ENCODE measurements around the gene GAS2L1.
"Not testable (repeated sequence)": the region's sequence is repeated elsewhere in the genome, so short reads cannot be mapped to it uniquely, and the experiment has no call there.

GAS2L1 gene

DNA sequence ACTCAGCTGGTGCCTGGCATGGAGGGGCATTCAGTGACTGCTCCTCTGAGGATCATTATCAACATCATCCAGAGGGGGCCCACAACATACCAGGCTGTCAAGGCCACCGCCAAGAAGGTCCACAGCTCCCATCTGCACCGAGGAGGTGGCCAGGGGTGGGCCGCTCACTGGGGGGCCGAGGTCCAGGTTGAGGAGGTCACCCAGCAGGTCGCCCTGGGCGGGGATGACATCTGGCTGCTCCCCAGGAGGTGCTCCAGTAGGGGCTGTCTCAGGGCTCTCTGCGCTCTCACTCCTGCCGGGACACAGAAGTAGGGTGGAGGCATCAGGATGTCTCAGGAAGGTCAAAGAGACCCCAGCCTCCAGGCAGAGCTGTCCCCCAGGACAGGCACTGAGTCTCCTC lies 34.1 kb downstream of the GAS2L1 start:
- in situ Hi-C loops (cut with MboI; ENCODE audit: low sequenced_read_pairs): no loop called here

DNA sequence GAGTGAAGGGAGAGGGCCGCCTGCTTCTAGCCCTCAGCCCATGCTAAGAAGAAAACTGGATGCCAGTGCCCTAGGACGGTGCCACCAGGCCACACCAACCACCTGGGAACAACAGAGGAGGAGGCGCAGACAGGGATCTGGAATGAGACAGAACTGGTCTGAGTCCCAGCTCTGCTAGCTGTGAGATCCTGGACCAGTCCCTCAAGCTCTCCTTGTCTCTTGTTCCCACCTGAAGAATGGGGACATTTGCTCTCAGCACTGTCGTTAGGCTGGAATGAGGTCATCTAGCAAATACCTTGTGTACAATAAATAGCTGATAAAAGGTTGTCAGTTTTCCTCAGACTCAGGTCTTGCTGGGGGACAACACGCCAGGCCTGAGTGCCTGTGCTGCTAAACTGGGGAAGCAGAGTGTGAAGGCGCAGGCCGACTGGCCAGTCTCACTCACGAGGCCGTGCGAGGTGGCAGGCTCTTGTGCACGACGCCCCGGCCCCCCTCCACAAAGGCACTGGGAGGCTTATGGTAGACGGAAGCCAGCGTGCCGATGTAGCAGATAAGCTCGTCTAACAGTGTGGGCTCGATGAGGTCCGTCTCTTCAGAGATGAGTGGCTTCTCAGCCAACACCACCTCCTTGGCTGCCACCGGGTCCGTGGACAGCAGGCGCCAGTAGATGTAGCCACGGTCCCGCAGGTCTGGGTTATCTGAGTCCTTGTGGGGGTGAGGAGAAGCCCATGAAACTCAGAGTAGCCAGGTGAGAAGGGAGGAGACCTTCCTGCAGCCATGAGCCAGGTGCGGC lies 34.8 kb downstream of the GAS2L1 start:
- in situ Hi-C loops (cut with MboI; ENCODE audit: low sequenced_read_pairs): no loop called here

DNA sequence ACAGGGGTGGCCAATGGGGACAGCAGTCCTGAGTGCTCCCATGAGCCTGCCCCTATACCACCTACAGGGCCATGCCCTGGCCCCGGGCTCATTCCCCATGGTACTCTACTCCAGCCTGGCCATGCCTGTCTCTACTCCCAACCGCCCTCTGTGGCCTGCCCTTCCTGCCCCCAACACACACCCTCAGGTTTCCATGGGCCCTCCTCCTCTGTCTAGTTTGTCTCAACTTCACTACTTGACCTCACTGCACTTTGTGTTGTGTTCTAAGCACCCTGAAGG lies 35.3 kb downstream of the GAS2L1 start:
- in situ Hi-C loops (cut with MboI; ENCODE audit: low sequenced_read_pairs): no loop called here

DNA sequence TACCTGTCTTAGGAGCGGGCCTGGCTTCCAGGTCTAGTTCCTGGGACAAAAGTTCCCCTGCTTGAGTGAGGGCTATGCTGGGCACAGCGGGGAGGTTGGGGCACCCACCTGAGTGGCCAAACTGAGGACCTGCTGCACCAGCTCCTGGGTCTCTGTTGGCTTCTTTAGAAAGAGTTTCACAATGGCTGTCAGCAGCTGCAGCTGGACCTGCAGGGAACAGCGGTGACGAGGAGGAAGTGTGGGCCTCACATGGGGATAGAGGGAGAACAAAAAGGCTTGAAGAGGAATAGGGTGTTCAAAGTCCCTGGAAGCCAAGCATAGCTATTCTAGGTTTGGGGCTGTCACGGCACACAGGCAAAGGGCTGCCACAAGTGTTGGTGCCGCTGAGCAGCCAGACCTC lies 35.7 kb downstream of the GAS2L1 start:
- in situ Hi-C loops (cut with MboI; ENCODE audit: low sequenced_read_pairs): no loop called here

DNA sequence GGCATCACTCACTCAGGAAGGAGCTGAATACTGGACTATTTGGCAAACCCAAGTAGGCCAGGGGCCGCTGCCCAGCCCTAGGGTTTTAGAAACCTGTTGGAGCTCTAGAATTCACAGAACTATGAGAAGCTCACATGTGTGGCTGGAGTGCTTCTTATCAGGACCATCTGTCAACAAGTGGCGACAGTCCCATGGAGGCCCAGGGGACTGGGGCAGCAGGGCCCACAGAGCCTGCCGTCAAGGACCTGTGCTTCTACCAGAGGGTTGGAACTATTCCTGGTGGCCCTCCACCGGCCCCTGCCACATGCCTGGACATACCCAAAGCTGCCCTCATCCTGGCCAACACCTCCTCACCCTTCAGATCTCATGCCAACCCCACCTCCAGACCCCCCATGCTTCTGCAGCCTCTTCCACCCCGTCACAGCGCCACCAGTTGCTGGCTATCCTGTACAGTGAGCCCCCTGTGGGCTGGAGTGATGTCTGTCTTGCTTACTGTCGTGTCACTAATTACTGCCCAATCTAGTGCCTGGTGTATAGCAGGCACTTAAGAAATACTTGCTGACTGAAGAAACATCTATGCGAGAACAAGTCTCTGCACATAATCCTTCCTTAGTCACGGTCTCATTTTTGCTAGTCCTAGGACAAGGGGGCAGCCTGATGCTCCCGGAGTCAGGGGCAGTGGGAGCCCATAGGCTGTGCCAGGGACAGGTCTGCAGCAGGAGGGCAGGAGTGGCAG lies 36.3 kb downstream of the GAS2L1 start:
- in situ Hi-C loops (cut with MboI; ENCODE audit: low sequenced_read_pairs): no loop called here

DNA sequence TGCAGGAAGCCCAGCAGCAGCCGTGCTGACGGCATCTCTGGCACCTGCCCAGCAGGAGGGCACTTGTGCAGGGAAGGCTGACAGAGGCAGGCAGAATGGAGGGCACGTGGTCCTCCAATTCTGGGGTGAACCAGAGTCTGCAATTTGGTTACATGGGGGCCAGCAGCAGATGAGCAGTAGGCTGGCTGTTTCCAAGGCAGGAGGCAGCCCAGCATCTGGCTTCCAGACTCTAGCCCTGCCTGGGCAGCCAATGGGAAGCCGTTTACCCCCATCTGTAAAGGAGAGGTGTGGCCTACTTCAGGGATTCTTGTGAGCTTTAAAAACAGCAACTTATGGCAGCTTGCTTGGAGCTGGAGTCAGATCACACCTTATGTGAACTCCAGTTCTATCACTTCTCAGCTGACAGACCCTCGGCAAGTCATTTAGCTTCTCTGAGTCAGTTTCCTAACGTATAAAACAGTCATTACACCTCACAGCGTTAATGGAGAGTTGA lies 36.9 kb downstream of the GAS2L1 start:
- in situ Hi-C loops (cut with MboI; ENCODE audit: low sequenced_read_pairs): no loop called here

DNA sequence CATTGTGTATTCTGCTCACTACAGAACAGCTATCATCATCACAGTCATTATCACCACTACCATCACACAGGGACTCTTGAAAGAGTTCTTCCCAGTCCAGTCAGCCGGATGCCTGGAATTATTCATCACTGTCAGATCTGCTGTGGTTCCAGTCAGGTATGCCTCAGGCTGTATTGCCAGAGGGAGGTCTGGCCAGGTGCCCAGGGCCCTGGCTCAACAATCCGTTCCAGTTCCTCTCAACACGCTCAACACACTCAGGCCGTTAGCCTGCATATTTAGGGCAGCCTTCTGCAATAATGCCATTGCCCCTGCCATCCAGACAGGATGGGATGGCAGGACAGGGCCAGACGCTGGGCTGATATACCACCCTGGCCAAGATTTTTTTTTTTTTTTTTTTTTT lies 37.7 kb downstream of the GAS2L1 start:
- in situ Hi-C loops (cut with MboI; ENCODE audit: low sequenced_read_pairs): no loop called here

DNA sequence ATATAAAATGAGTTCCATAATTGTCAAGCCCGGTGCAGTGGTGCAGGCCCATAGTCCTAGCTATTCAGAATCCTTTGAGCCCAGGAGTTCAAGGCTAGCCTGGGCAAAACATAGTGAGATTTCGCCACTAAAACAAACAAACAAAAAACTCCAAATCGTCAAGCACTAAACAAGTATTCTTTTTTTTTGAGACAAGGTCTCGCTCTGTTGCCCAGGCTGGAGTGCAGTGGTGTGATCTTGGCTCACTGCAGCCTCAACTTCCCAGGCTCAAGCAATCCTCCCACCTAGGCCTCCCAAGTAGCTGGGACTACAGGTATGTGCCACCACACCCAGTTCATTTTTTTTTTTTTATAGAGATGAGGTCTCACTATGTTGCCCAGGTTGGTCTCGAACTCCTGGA lies 38.4 kb downstream of the GAS2L1 start:
- in situ Hi-C loops (cut with MboI; ENCODE audit: low sequenced_read_pairs): not testable (repeated sequence)

DNA sequence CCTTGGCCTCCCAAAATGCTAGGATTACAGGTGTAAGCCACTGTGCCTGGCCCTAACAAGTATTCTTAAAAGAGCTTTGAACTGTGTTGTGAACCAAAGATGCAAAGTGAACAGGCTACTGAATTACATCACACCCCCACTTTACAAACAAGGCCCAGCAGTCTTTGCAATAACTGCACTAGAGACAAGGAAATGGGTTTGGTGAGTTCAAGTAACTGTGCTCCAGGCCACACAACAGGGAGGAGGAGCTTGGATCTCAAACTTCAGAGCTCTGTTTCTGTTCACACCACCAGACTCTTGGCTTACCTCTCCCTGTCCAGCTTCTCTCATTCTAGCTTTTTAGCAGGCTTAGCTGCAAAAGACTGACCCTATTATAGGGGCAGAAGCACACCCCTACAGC lies 39.5 kb downstream of the GAS2L1 start:
- in situ Hi-C loops (cut with MboI; ENCODE audit: low sequenced_read_pairs): no loop called here

DNA sequence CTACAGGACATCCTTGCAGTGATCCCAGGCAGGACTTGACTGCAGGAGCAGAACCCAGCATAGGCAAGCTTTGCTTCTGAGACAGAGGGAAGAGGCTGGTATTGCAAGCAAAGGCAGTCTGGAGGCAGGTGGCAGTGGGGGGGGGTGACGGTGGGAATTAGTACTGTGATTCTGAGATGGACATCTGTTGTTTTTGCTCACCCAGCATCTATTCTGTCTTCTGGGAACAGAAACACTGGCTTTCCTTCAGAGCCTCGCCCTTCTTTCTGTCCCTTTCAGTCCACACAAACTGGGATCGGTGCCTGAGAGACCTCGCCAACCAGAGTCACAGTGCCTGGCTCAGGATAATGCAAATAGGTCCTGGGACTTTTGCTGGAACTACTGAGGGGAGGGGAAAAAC lies 40.2 kb downstream of the GAS2L1 start:
- in situ Hi-C loops (cut with MboI; ENCODE audit: low sequenced_read_pairs): no loop called here

DNA sequence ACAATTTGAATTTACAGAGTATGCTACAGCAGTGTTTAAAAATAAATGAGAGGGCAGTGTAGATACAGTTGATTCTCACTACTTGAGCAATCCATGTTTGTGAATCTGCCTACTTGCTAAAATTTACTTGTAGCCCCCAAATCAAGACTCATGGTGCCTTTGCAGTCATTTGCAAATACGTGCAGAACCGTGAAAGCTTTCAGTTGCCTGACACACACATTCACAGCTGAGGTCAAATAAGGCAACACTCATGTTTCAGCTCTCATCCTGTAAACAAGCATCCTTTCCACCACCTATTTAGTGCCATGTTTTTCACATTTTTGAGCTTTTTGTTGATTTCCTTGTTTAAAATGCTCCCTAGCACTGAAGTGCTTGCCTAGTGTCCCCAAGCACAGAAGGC lies 41.6 kb downstream of the GAS2L1 start:
- in situ Hi-C loops (cut with MboI; ENCODE audit: low sequenced_read_pairs): no loop called here

DNA sequence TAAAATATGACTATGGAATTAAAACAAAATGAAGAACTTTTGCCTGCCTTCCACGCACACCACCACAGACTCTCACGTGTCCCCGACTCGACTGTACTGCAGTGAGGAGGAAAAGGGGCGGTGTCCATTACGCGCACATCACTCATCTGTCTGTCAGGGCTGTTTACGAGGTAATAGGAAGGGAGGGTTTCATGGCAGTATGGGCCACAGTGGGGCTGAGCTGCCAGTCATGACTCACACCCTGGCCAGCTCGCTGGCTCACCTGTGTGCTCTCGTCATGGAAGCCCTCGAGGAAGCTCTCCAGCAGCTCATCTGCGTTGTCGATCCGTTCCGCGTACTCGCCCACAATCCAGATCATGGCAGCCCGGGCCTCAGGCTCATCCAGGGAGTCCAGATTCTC lies 42.5 kb downstream of the GAS2L1 start:
- in situ Hi-C loops (cut with MboI; ENCODE audit: low sequenced_read_pairs): no loop called here

DNA sequence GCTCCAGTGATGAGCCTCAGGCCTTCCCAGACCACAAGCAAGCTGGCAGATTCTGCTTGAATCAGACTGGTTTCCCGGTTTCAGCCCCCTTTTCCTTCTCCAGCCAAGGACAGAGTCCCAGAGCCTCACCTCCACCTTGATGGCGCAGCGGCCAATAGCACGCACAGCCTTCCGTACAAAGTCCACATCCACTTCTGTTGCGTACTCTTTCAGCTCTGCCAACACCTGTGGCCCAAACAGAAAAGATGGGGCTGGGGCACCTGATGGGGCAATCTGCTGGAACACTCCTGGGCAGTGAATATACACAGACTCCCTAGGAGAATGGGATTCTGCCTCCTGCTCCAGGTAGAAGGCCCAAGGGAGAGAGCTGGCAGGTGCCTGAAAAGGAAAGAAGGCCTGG lies 44.6 kb downstream of the GAS2L1 start:
- in situ Hi-C loops (cut with MboI; ENCODE audit: low sequenced_read_pairs): no loop called here

DNA sequence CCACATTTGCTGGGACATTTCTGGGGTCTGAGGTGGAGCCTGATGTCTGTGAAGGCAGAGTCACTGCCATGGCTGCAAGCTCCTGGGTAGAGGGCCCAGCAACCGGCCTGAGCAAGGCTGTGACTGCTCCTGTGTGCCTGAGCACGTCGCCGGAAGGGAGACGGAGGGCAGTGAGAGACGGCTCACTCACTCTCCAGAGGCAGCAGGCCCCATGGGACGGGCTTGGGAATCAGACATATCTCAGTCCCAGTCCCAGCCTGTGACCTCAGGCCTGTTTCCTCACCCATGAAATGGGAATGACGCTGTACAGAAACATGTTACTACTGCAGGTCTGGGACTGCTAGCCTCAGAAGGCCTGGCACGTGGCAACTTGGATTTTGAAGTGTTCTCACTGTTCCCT lies 45.4 kb downstream of the GAS2L1 start:
- in situ Hi-C loops (cut with MboI; ENCODE audit: low sequenced_read_pairs): no loop called here

DNA sequence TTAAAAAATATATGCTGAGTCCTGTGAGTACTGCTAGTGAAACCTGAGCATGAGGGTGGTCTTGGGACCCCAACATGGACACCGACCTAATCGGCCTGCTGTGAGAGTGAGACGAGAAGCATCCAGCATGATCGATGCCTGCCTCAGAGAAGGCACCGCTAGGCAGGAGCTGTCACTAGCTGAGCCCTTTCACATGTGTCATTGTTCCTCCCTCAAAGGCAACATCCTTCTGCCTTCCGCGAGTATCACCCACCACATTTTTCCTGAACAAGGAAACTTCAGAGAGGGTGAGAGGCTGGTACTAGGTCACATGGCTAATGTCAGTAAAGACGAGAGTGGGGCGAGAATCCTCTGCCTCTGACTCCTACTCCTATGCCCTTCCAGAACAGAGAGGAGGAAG lies 46.3 kb downstream of the GAS2L1 start:
- in situ Hi-C loops (cut with MboI; ENCODE audit: low sequenced_read_pairs): no loop called here

DNA sequence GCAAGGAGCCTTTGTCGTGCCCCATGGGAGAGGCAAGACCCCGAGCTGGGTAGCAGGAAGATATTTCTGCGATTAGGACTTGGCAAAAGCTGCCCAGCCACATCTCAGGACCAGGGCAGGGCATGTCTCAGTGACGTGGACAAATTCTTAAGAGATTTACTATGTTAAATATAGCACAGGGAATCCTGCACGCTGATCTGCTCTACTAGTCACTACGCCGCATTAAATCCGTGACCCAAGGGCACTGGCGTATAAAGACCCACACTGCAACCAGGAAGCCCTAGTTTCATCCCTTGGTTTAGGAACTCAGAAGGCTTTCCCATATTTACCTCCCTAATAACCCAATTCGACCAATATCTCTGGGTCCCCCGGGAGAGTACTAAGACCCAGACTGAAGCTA lies 46.8 kb downstream of the GAS2L1 start:
- in situ Hi-C loops (cut with MboI; ENCODE audit: low sequenced_read_pairs): no loop called here

DNA sequence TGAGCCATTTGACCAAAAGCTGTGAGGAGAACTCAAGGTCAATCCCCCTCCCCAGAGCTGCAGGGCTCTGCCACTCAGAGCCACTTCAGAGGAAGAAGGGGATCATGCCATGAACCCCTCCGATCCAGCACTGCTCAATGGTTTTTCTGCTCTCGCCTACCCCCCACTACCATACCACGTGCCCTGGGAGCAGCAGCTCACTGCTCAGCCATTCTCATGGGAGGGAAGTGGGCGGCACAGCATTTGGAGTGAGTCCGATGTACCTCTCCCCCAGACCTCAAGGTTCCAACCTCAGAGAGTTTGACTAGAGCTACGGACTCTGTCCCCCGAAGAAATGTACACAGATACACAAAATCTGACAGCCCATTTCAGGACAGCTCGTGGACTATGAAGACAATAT lies 47.4 kb downstream of the GAS2L1 start:
- in situ Hi-C loops (cut with MboI; ENCODE audit: low sequenced_read_pairs): no loop called here

DNA sequence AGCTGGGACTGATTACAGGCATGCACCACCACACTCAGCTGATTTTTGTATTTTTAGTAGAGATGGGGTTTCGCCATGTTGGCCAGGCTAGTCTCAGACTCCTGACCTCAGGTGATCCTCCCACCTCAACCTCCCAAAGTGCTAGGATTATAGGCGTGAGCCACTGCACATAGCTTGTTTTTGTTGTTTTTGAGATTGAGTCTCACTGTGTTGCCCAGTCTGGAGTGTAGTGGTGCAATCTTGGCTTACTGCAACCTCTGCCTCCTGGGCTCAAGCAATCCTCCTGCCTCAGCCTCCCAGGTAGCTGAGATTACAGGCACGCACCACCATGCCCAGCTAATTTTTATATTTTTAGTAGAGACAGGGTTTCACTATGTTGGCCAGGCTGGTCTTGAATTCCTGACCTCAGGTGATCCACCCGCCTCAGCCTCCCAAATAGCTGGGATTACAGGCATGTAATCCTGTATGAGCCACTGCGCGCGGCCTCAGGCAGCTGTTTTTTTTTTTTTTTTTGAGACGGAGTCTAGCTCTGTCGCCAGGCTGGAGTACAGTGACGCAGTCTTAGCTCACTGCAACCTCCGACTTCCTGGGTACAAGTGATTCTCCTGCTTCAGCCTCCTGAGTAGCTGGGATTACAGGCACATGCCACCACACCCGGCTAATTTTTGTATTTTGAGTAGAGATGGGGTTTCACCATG lies 50.9 kb downstream of the GAS2L1 start:
- in situ Hi-C loops (cut with MboI; ENCODE audit: low sequenced_read_pairs): not testable (repeated sequence)

DNA sequence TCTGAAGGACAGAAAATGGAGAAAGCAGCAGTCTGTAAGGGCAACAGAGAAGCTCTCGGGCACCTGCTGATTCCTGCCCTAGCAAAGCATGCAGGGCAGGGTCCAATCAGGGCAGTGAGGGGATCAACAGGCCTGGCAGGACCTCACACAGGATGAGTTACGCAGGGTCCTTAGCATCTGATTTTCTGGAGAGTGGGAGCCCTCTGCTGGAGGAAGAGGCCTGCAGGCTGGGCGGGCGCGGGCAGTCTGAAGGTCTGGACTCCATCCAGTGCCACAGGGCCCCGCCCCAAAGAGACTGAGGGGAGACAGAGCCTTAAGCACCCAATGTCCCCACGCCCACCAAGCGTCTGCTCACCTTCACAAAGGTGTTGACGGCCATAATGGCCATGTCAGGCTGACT lies 53.0 kb downstream of the GAS2L1 start:
- in situ Hi-C loops (cut with MboI; ENCODE audit: low sequenced_read_pairs): no loop called here
